AG04450 (cell line): ENCODE data around the gene NTM. TPM values are rescaled to one million over a fixed set of nuclear protein-coding genes. Genes with fewer than 3 reads are reported as not detected.
"Not testable (repeated sequence)": the region's sequence is repeated elsewhere in the genome, so short reads cannot be mapped to it uniquely, and the experiment has no call there.

Experiments used
- CTCF ChIA-PET: fragments of 300-600, 350-600 bp; formaldehyde crosslinking; extraction: SDS; loops from one replicate; lab custom pipeline; 2022; ENCODE audit warnings: antibody characterized with exemption, inconsistent platforms; lab: Charles Lee
- POLR2A ChIA-PET: fragments of 350-600 bp; formaldehyde crosslinking; extraction: SDS; loops from one replicate; lab custom pipeline; 2021; ENCODE audit warnings: antibody characterized with exemption, inconsistent platforms; lab: Yijun Ruan, JAX
- DNase-seq: peaks from one replicate; pipeline ENCODE4 v3.0.0-alpha.2; 2011; ENCODE audit warnings: low read depth, low spot score
- H3K27ac ChIP-seq: one replicate; pipeline ENCODE4 v1.5.1; 2012; ENCODE audit warnings: low read depth, low read length, control low read depth
- H3K27me3 ChIP-seq: one replicate; pipeline ENCODE4 v1.6.0; 2012; ENCODE audit warnings: low read length; ENCODE audit not compliant: control insufficient read depth, insufficient read depth
- H3K4me3 ChIP-seq: 2 replicates; pipeline ENCODE4 v1.5.1; 2011; ENCODE audit warnings: mild to moderate bottlenecking, low read depth, low read length, control low read depth
- H3K9me3 ChIP-seq: 2 replicates; pipeline ENCODE4 v1.5.1; 2012; ENCODE audit warnings: low read length; ENCODE audit not compliant: control insufficient read depth, insufficient read depth
- polyA plus RNA-seq: library from polyadenylated mRNA; depleted of rRNA; stranded (reverse); fragments of >200 nt; gene quantifications from 2 replicates; pipeline ENCODE4 v1.2.3, GENCODE V29; 2011
- TF ChIP-seq, protein P1 (sequence below): IDR thresholded peaks from 2 replicates; pipeline ENCODE4 v1.5.1; 2011; ENCODE audit warnings: low read depth, low read length, control low read depth, inconsistent platforms

NTM gene
- polyA plus RNA-seq, 1 experiment, result 26.9 TPM

DNA sequence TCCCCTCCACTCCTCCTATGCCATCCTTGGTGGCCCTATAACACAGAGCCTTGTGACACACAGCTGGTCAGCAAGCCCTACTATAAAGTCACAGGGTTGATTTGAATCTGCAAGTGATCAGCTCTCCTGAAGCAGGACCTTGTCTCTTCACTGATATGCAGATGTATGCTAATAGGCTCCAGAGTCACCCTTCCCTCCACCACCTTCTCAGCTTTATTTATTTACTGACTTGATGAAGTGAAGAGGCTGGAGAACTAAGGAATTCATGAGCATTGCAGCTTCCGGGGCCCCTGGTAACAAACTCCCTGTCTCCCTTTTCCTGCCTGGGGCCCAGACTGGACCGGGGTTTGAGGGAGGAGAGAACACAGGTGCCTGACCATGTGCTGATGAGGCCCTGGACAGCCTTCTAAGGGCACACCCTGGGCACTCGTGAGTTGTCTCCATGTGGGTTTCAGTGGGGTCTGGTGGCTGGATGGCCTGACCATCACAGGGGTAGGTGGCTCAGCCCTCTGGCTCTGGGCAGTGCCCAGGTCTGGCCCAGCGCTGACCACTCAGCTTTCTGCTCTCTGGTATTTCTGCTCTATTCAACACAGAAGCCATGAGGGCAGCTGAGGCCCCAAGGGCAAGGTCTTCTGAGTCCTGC lies 307.5 kb downstream of the NTM start:
- no peak for DNase-seq
- H3K27me3 ChIP-seq, result peaks cover 4% of the 10 kb centered on the region
- H3K4me3 ChIP-seq, result no peak overlapping the region
- H3K9me3 ChIP-seq, result no peaks in the 10 kb centered on the region; the same call in 1 of the 2 replicates
- ChIA-PET POLR2A (interaction anchor here (0.6 kb wide), 1 partner anchor 104 kb away, joined by 3 read pairs; no protein-coding TSS in a partner anchor), CTCF (interaction anchor here (0.6 to 4.1 kb wide), 5 partner anchors 10 to 613 kb away, joined by 3 to 28 read pairs (median 8); no protein-coding TSS in a partner anchor)
- no peak overlapping the region for H3K27ac ChIP-seq
- TF ChIP-seq, protein P1, sequence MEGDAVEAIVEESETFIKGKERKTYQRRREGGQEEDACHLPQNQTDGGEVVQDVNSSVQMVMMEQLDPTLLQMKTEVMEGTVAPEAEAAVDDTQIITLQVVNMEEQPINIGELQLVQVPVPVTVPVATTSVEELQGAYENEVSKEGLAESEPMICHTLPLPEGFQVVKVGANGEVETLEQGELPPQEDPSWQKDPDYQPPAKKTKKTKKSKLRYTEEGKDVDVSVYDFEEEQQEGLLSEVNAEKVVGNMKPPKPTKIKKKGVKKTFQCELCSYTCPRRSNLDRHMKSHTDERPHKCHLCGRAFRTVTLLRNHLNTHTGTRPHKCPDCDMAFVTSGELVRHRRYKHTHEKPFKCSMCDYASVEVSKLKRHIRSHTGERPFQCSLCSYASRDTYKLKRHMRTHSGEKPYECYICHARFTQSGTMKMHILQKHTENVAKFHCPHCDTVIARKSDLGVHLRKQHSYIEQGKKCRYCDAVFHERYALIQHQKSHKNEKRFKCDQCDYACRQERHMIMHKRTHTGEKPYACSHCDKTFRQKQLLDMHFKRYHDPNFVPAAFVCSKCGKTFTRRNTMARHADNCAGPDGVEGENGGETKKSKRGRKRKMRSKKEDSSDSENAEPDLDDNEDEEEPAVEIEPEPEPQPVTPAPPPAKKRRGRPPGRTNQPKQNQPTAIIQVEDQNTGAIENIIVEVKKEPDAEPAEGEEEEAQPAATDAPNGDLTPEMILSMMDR, result no peak

DNA sequence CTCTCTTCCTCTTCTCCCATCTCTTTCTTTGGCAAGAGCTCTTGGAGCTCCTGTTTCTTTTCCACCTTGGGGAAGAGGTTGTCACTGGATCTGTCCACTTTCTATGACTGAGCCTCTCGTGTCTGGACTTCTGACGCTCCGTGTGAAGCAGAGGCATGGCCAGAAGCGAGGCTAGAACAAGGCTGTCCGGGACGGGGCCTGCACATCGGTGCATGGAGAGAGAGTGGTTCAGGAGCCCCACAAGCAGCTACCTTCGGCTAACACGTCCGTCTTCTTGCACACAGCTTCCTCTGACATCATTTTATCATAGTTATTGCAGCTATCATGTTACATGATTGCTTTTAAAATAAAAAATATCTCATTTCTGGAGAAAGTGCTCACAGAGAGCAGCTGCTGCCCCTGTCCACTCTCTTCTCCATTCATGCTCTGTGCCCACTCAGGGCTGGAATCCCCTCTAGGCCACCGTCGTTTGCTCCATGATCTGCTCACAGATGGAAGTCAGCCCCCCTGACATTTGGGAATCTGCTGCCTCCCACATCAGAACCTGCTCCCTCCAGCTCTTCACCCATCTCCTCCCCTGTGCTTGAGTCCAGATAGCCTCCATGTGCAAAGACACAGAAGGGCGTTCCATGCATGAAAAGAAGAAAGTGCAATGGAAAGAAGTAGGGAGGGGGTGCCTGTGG lies 308.4 kb downstream of the NTM start:
- Histone ChIP-seq H3K27me3 (peaks cover 12% of the 10 kb centered on the region), H3K9me3 (no peaks in the 10 kb centered on the region; the same call in 1 of the 2 replicates), H3K4me3 (no peak overlapping the region), H3K27ac (no peak overlapping the region)
- no peak for DNase-seq
- ChIA-PET POLR2A (interaction anchor here (0.6 kb wide), 1 partner anchor 103 kb away, joined by 3 read pairs; no protein-coding TSS in a partner anchor), CTCF (interaction anchor here (0.6 to 4.1 kb wide), 5 partner anchors 10 to 614 kb away, joined by 3 to 28 read pairs (median 8); no protein-coding TSS in a partner anchor)
- TF ChIP-seq, protein P1, result no peak

GRCh38 chr11:131680448-131680847 lies 310.0 kb downstream of the NTM start:
- DNase-seq, H3K9me3 ChIP-seq, H3K4me3 ChIP-seq, H3K27ac ChIP-seq, POLR2A ChIA-PET: not testable (repeated sequence)
- peaks cover 17% of the 10 kb centered on the region for H3K27me3 ChIP-seq
- CTCF ChIA-PET, result interaction anchor here (1.0 kb wide), 1 partner anchor 14 kb away, joined by 3 read pairs; no protein-coding TSS in a partner anchor

- H3K27me3 ChIP-seq, result peaks cover 17% of the 10 kb centered on the region
- POLR2A ChIA-PET, result no interaction called here
- H3K9me3 ChIP-seq, result no peaks in the 10 kb centered on the region; the same call in 1 of the 2 replicates
- no peak for DNase-seq
- TF ChIP-seq, protein P1, result no peak
- no peak overlapping the region for H3K27ac ChIP-seq
- CTCF ChIA-PET, result interaction anchor here (1.7 to 1.9 kb wide), 2 partner anchors 8 to 10 kb away, joined by 5 to 16 read pairs; no protein-coding TSS in a partner anchor
- no peak overlapping the region for H3K4me3 ChIP-seq
Observed at GRCh38 chr11:131681920-131682319, 311.5 kb downstream of the NTM start.

- ChIA-PET CTCF (interaction anchor here (1.7 to 1.9 kb wide), 2 partner anchors 8 to 9 kb away, joined by 5 to 16 read pairs; no protein-coding TSS in a partner anchor), POLR2A (no interaction called here)
- TF ChIP-seq, protein P1, result no peak
Observed at GRCh38 chr11:131682373-131683015, 312.1 kb downstream of the NTM start.

More at GRCh38 chr11:131682373-131683015, 312.1 kb downstream of the NTM start:
- Histone ChIP-seq H3K4me3 (no peak overlapping the region), H3K27ac (no peak overlapping the region), H3K9me3 (no peaks in the 10 kb centered on the region; the same call in 1 of the 2 replicates), H3K27me3 (peaks cover 17% of the 10 kb centered on the region)
- no peak for DNase-seq
